ENCODE measurements around the gene PCGF6. TPM values are rescaled to one million over a fixed set of nuclear protein-coding genes. Genes with fewer than 3 reads are reported as not detected.

Gene PCGF6
- total and polyA plus RNA-seq, 8 donors: 5.6 to 51.0 (median 13.2) TPM; not detected in 1

GRCh38 chr10:103307594-103307993 lies 43.3 kb downstream of the PCGF6 start:
- Histone ChIP-seq H3K4me1 (no peaks in the 10 kb centered on the region), H3K27ac (no peak overlapping the region), H3K9me3 (no peaks in the 10 kb centered on the region), H3K4me3 (no peak overlapping the region), H3K36me3 (peaks cover 24 to 100% (median 95%) of the 10 kb centered on the region in 4 donors), H3K27me3 (no peaks in the 10 kb centered on the region)
- intact Hi-C loops (cut with DNase I; ENCODE audit: low total_unique reads): no loop called here
- 94 to 97% (median 97%) methylated on average over 5 of the region's 5 CpGs for WGBS, 5 donors
- no peak for DNase-seq
- TF ChIP-seq EP300 (IDR thresholded peaks at IDR 0.05): no peak
- TF ChIP-seq POLR2AphosphoS5 (IDR thresholded peaks at IDR 0.05): no peak
- TF ChIP-seq CTCF (IDR thresholded peaks at IDR 0.05): no peak
- no peak for TF ChIP-seq POLR2A (IDR thresholded peaks at IDR 0.05)

DNA sequence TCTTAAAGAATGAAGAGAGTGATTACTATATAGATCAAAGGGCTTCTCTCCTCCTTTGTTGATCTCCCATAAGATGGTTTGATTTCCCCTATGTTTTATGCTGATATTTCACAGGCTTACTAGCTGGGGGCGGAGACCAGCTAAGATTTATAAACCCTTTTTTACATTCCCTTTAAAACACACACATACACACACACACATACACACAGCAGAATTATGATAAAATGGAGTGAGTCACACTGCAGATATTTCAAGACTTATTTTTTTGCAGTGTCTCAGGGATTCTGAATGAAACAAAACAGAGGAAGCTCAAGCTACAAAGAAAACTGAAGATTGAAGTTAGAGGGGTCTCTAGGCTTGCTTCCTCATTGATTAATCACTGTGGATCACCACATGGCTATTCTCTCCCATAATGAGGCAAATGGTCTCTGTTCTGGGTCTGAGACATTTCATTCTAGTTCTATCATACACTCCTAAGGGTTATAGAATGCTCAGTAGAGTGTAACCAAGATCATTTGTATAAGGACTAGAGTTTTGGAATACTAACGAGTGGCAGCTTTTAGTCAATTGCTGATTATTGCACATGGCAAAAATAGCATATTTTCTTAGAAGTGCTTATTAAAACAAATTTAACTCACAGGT lies 55.4 kb downstream of the PCGF6 start:
- peak in 1 of 2 donors; percentile 17 for DNase-seq
- H3K36me3 ChIP-seq: peaks cover 0 to 4% (median 3%) of the 10 kb centered on the region in 4 donors
- WGBS, 5 donors: 49 to 80% (median 76%) methylated on average over 2 of the region's 2 CpGs

DNA sequence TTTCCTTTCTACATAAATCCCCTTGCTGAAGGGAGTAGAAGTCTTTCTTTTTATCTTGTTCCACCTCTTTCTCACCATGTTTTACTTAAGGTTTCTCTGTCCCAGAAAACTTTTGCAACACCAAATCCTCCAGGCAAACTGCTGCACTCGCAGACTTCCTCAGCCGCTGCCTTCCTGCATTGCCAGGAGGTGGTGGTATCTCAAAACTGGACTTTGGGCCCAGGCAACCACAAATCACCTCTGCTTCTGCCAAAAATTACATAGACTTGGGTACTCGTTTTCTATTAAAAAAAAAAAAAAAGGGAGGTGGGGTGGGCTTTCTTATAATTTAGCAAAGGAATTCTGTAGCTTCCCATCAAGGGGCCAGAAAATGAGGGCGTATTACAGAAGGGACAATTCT lies 59.4 kb downstream of the PCGF6 start:
- WGBS, 5 donors: 74 to 80% (median 77%) methylated on average over 4 of the region's 4 CpGs
- Histone ChIP-seq H3K4me3 (no peak overlapping the region), H3K27me3 (peaks cover 0 to 40% (median 0%) of the 10 kb centered on the region in 3 donors), H3K4me1 (no peaks in the 10 kb centered on the region), H3K27ac (no peak overlapping the region), H3K36me3 (no peaks in the 10 kb centered on the region), H3K9me3 (no peaks in the 10 kb centered on the region)
- intact Hi-C loops (cut with DNase I; ENCODE audit: low total_unique reads): no loop called here
- no peak for TF ChIP-seq EP300 (IDR thresholded peaks at IDR 0.05)
- TF ChIP-seq POLR2A (IDR thresholded peaks at IDR 0.05): no peak
- no peak for TF ChIP-seq CTCF (IDR thresholded peaks at IDR 0.05)
- no peak for TF ChIP-seq POLR2AphosphoS5 (IDR thresholded peaks at IDR 0.05)
- no peak for DNase-seq

More for the DNA sequence above, 55.4 kb downstream of the PCGF6 start:
- Histone ChIP-seq H3K9me3 (no peaks in the 10 kb centered on the region), H3K27me3 (peaks cover 0 to 17% (median 0%) of the 10 kb centered on the region in 3 donors), H3K4me3 (no peak overlapping the region), H3K27ac (no peak overlapping the region), H3K4me1 (no peaks in the 10 kb centered on the region)
- TF ChIP-seq POLR2AphosphoS5 (IDR thresholded peaks at IDR 0.05): no peak
- no peak for TF ChIP-seq CTCF (IDR thresholded peaks at IDR 0.05)
- no peak for TF ChIP-seq EP300 (IDR thresholded peaks at IDR 0.05)
- no peak for TF ChIP-seq POLR2A (IDR thresholded peaks at IDR 0.05)
- intact Hi-C loops (cut with DNase I; ENCODE audit: low total_unique reads): no loop called here

GRCh38 chr10:103287992-103288391 lies 62.9 kb downstream of the PCGF6 start:
- no peak overlapping the region for H3K27ac ChIP-seq
- peaks cover 0 to 67% (median 0%) of the 10 kb centered on the region in 3 donors for H3K27me3 ChIP-seq
- no peaks in the 10 kb centered on the region for H3K36me3 ChIP-seq
- DNase-seq: no peak
- TF ChIP-seq CTCF (IDR thresholded peaks at IDR 0.05): no peak
- H3K4me1 ChIP-seq: no peaks in the 10 kb centered on the region
- H3K9me3 ChIP-seq: no peaks in the 10 kb centered on the region
- H3K4me3 ChIP-seq: no peak overlapping the region
- WGBS, 5 donors: 78 to 88% (median 84%) methylated on average over 5 of the region's 5 CpGs
- intact Hi-C loops (cut with DNase I; ENCODE audit: low total_unique reads): no loop called here
